AG08395 (cell line): ENCODE results near the gene GNG7.
"Not testable (repeated sequence)": the region's sequence is repeated elsewhere in the genome, so short reads cannot be mapped to it uniquely, and the experiment has no call there.

Experiments used
- DNase-seq: peaks from one replicate; pipeline ENCODE4 v3.0.0; 2012; ENCODE audit warnings: mixed read lengths, low spot score

GNG7 gene

GRCh38 chr19:2713170-2713569 lies 10.7 kb upstream of the GNG7 start:
- not testable (repeated sequence) for DNase-seq

- no peak for DNase-seq
These were observed 9.3 kb upstream of the GNG7 start for GRCh38 chr19:2711875-2712205.

GRCh38 chr19:2711172-2711874 lies 8.8 kb upstream of the GNG7 start:
- DNase-seq = peak; percentile 49

GRCh38 chr19:2706251-2706650 lies 3.8 kb upstream of the GNG7 start:
- DNase-seq = no peak

GRCh38 chr19:2703691-2704216 lies 1.3 kb upstream of the GNG7 start:
- no peak for DNase-seq

GRCh38 chr19:2703077-2703437 lies 563 bp upstream of the GNG7 start:
- no peak for DNase-seq

GRCh38 chr19:2701361-2702169 lies 929 bp downstream of the GNG7 start:
- no peak for DNase-seq

GRCh38 chr19:2700660-2701360 lies 1.7 kb downstream of the GNG7 start:
- no peak for DNase-seq

GRCh38 chr19:2699413-2700140 lies 2.9 kb downstream of the GNG7 start:
- no peak for DNase-seq

- no peak for DNase-seq
These were observed 8.3 kb downstream of the GNG7 start for GRCh38 chr19:2694196-2694595.

- no peak for DNase-seq
These were observed 8.9 kb downstream of the GNG7 start for GRCh38 chr19:2693492-2694160.

- DNase-seq = no peak
These were observed 10.5 kb downstream of the GNG7 start for GRCh38 chr19:2691951-2692350.

GRCh38 chr19:2690856-2691255 lies 11.6 kb downstream of the GNG7 start:
- no peak for DNase-seq

- DNase-seq = no peak
These were observed 16.1 kb downstream of the GNG7 start for GRCh38 chr19:2686360-2686759.

- DNase-seq = no peak
These were observed 17.2 kb downstream of the GNG7 start for GRCh38 chr19:2685204-2685704.

- DNase-seq = no peak
These were observed 19.0 kb downstream of the GNG7 start for GRCh38 chr19:2683430-2684003.

GRCh38 chr19:2680808-2681207 lies 21.7 kb downstream of the GNG7 start:
- no peak for DNase-seq

GRCh38 chr19:2679439-2679838 lies 23.1 kb downstream of the GNG7 start:
- DNase-seq = no peak

GRCh38 chr19:2678948-2679347 lies 23.5 kb downstream of the GNG7 start:
- DNase-seq = not testable (repeated sequence)

GRCh38 chr19:2678044-2678671 lies 24.3 kb downstream of the GNG7 start:
- DNase-seq = no peak

- DNase-seq = no peak
These were observed 25.7 kb downstream of the GNG7 start for GRCh38 chr19:2676823-2677222.
